ENCODE results near the gene HNRNPA2B1.

HNRNPA2B1 gene

DNA sequence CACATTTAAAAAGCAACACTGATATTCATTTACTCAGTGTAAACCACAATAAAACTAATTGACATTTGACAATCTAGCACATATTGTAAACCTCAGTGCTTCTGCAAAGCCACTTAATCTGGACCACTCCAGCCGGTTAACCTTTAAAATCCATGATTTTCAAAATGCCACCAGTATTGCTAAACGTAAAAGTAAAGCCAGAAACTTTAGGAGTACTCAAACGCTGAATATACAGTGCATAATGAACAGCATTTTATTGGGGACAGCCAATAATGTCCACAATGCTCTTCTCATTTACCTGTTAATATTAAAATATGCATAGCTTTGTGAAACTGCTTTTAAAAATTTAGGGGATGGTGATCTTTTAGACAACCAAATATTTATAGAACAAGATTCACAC is 10.8 kb downstream of the HNRNPA2B1 start:
- Histone ChIP-seq H3K4me2 (ENCODE audit: low read length) (no peak overlapping the region), H4K20me1 (ENCODE audit: control insufficient read depth, insufficient read depth, low read depth, low read length) (peaks cover 44% of the 10 kb centered on the region), H3F3A (ENCODE audit: control insufficient read depth, insufficient read depth) (peaks cover 98% of the 10 kb centered on the region), H3K27ac (ENCODE audit: low read depth, low read length) (no peak overlapping the region), H3K9me2 (replicated peaks; ENCODE audit: control insufficient read depth, low read length) (no peaks in the 10 kb centered on the region), H3K36me3 (ENCODE audit: control insufficient read depth, low read length) (peaks cover 94% of the 10 kb centered on the region), H3K4me3 (ENCODE audit: low read length) (no peak overlapping the region), H3K9me3 (ENCODE audit: control insufficient read depth, insufficient read depth, low read length) (no peaks in the 10 kb centered on the region), H3K79me2 (ENCODE audit: control insufficient read depth, low read length) (peaks cover 32% of the 10 kb centered on the region), H3K27me3 (ENCODE audit: control insufficient read depth, low read length) (no peaks in the 10 kb centered on the region), H3K4me1 (ENCODE audit: control insufficient read depth, low read length) (peaks cover 36% of the 10 kb centered on the region)
- TF ChIP-seq CTCF (IDR thresholded peaks at IDR 0.05; ENCODE audit: low read depth, low read length, poor library complexity, severe bottlenecking), result no peak
- no peak for TF ChIP-seq EZH2phosphoT487 (IDR thresholded peaks at IDR 0.05; ENCODE audit: borderline replicate concordance, low read length)

DNA sequence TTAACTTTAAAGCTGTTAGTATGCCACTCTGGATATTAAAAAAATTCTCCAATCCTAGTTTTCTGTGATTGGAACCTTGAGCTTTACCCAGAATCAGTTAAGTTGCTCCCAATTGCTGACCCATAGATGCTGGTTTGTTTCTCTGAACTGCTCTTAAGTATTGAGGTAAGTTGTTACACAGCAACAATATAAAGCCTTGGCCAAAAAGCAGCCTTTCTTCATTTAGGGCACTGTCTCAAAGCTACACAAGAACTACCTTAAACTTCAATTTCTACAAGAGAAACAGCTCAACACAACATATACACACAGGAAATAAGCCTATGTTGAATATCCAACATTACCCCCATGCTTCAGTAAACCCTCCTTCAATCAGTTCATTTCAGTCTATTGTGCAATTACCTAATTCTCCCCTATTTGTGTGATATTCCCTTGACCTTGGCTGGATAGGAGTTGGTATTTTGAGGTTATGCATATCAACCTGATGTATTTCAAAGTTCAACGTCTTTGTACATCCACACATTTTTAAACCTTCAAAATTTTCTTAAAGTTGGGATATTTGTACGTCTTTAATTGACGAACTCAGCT is 11.5 kb downstream of the HNRNPA2B1 start:
- H4K20me1 ChIP-seq (ENCODE audit: control insufficient read depth, insufficient read depth, low read depth, low read length), result peaks cover 38% of the 10 kb centered on the region
- peak overlapping the region; percentile 56 for H3K27ac ChIP-seq (ENCODE audit: low read depth, low read length)

GRCh38 chr7:26188206-26188956 is 12.2 kb downstream of the HNRNPA2B1 start:
- peaks cover 29% of the 10 kb centered on the region for H3K4me1 ChIP-seq (ENCODE audit: control insufficient read depth, low read length)
- peaks cover 100% of the 10 kb centered on the region for H3F3A ChIP-seq (ENCODE audit: control insufficient read depth, insufficient read depth)
- peaks cover 19% of the 10 kb centered on the region for H3K79me2 ChIP-seq (ENCODE audit: control insufficient read depth, low read length)
- no peaks in the 10 kb centered on the region for H3K27me3 ChIP-seq (ENCODE audit: control insufficient read depth, low read length)
- peaks cover 88% of the 10 kb centered on the region for H3K36me3 ChIP-seq (ENCODE audit: control insufficient read depth, low read length)
- TF ChIP-seq CTCF (IDR thresholded peaks at IDR 0.05; ENCODE audit: low read depth, low read length, poor library complexity, severe bottlenecking), result peak; percentile 15
- no peak for TF ChIP-seq EZH2phosphoT487 (IDR thresholded peaks at IDR 0.05; ENCODE audit: borderline replicate concordance, low read length)
- H3K9me3 ChIP-seq (ENCODE audit: control insufficient read depth, insufficient read depth, low read length), result no peaks in the 10 kb centered on the region
- peak overlapping the region; percentile 56 for H3K27ac ChIP-seq (ENCODE audit: low read depth, low read length)
- no peaks in the 10 kb centered on the region for H3K9me2 ChIP-seq (replicated peaks; ENCODE audit: control insufficient read depth, low read length)
- H4K20me1 ChIP-seq (ENCODE audit: control insufficient read depth, insufficient read depth, low read depth, low read length), result peaks cover 31% of the 10 kb centered on the region
- H3K4me2 ChIP-seq (ENCODE audit: low read length), result no peak overlapping the region; the same call in 1 of the 2 replicates
- H3K4me3 ChIP-seq (ENCODE audit: low read length), result no peak overlapping the region

More for the DNA sequence above, 11.5 kb downstream of the HNRNPA2B1 start:
- Histone ChIP-seq H3K4me1 (ENCODE audit: control insufficient read depth, low read length) (peaks cover 36% of the 10 kb centered on the region), H3K4me2 (ENCODE audit: low read length) (no peak overlapping the region), H3F3A (ENCODE audit: control insufficient read depth, insufficient read depth) (peaks cover 100% of the 10 kb centered on the region), H3K79me2 (ENCODE audit: control insufficient read depth, low read length) (peaks cover 26% of the 10 kb centered on the region), H3K4me3 (ENCODE audit: low read length) (no peak overlapping the region), H3K9me2 (replicated peaks; ENCODE audit: control insufficient read depth, low read length) (no peaks in the 10 kb centered on the region), H3K36me3 (ENCODE audit: control insufficient read depth, low read length) (peaks cover 92% of the 10 kb centered on the region), H3K9me3 (ENCODE audit: control insufficient read depth, insufficient read depth, low read length) (no peaks in the 10 kb centered on the region), H3K27me3 (ENCODE audit: control insufficient read depth, low read length) (no peaks in the 10 kb centered on the region)
- TF ChIP-seq CTCF (IDR thresholded peaks at IDR 0.05; ENCODE audit: low read depth, low read length, poor library complexity, severe bottlenecking) (no peak), EZH2phosphoT487 (IDR thresholded peaks at IDR 0.05; ENCODE audit: borderline replicate concordance, low read length) (no peak)

Data from DOHH2 (cell line).